GM21515 (cell line): Measurements from ENCODE around the gene SMPD1.

Experiments
- ATAC-seq: cut with Tn5 transposase; IDR thresholded peaks from one replicate; pipeline ENCODE4 v1.9.1; 2021; ENCODE audit not compliant: unreplicated experiment

Gene SMPD1

GRCh38 chr11:6389905-6390717, at the start of gene SMPD1:
Gene SMPD1, plus strand, starts transcription at chr11:6390474. Its CDS starts 125 bp downstream, at chr11:6390599.
- ATAC-seq = peak; percentile 97

GRCh38 chr11:6345366-6345765, 44.9 kb upstream of the SMPD1 start:
- ATAC-seq = no peak

- no peak for ATAC-seq
These were observed 40.2 kb upstream of the SMPD1 start for GRCh38 chr11:6350043-6350442.

GRCh38 chr11:6350486-6350885, 39.8 kb upstream of the SMPD1 start:
- no peak for ATAC-seq

- no peak for ATAC-seq
These were observed 38.4 kb upstream of the SMPD1 start for GRCh38 chr11:6351782-6352382.

- ATAC-seq = peak; percentile 92
These were observed 36.8 kb upstream of the SMPD1 start for GRCh38 chr11:6353367-6353987.

GRCh38 chr11:6354651-6355485, 35.4 kb upstream of the SMPD1 start:
- no peak for ATAC-seq

- ATAC-seq = no peak
These were observed 33.7 kb upstream of the SMPD1 start for GRCh38 chr11:6356503-6357055.

GRCh38 chr11:6357222-6357621, 33.1 kb upstream of the SMPD1 start:
- no peak for ATAC-seq

GRCh38 chr11:6360183-6360582, 30.1 kb upstream of the SMPD1 start:
- ATAC-seq = no peak

- no peak for ATAC-seq
These were observed 27.9 kb upstream of the SMPD1 start for GRCh38 chr11:6362185-6362872.

GRCh38 chr11:6362873-6363678, 27.2 kb upstream of the SMPD1 start:
- ATAC-seq = peak; percentile 91

- ATAC-seq = no peak
These were observed 24.6 kb upstream of the SMPD1 start for GRCh38 chr11:6365659-6366058.

GRCh38 chr11:6371825-6372224, 18.4 kb upstream of the SMPD1 start:
- no peak for ATAC-seq

GRCh38 chr11:6377902-6378639, 12.2 kb upstream of the SMPD1 start:
- no peak for ATAC-seq

- ATAC-seq = no peak
These were observed 11.7 kb upstream of the SMPD1 start for GRCh38 chr11:6378640-6378989.

- no peak for ATAC-seq
These were observed 5.1 kb upstream of the SMPD1 start for GRCh38 chr11:6385046-6385777.
